ENCODE data around the gene FBXL14. TPM values are rescaled to one million over a fixed set of nuclear protein-coding genes. Genes with fewer than 3 reads are reported as not detected.

The FBXL14 gene
- total RNA-seq, 1 experiment from 2014 or later: 23.6 TPM

- intact Hi-C loops (cut with micrococcal nuclease; ENCODE audit: unreplicated experiment): no loop called here
- POLR2A ChIA-PET: no interaction called here
Measured at GRCh38 chr12:1553987-1554982, 40.1 kb downstream of the FBXL14 start.

GRCh38 chr12:1553536-1553935 is 40.8 kb downstream of the FBXL14 start:
- ChIA-PET CTCF (no interaction called here), POLR2A (no interaction called here)
- H3K4me1 Mint-ChIP-seq (ENCODE audit: low read depth, unreplicated experiment): peaks cover 7% of the 10 kb centered on the region

More at GRCh38 chr12:1553987-1554982, 40.1 kb downstream of the FBXL14 start:
- Histone ChIP-seq H3K9me3 (peaks cover 7% of the 10 kb centered on the region), H3K4me3 (ENCODE audit: low read depth, low read length) (no peak overlapping the region), H3K36me3 (ENCODE audit: control insufficient read depth, insufficient read depth, low read length) (no peaks in the 10 kb centered on the region), H3K27me3 (replicated peaks; ENCODE audit: control insufficient read depth, insufficient read depth, low read length) (no peaks in the 10 kb centered on the region), H3K4me1 (no peaks in the 10 kb centered on the region)
- H3K27me3 Mint-ChIP-seq (ENCODE audit: insufficient read depth, unreplicated experiment): peaks cover 6% of the 10 kb centered on the region
- DNase-seq: no peak
- no peak for TF ChIP-seq CTCF (IDR thresholded peaks at IDR 0.05; ENCODE audit: insufficient read depth in 1 of 2, low read depth in 1 of 2, low read length in 1 of 2, severe bottlenecking in 1 of 2, unreplicated experiment in 1 of 2)
- peaks cover 7% of the 10 kb centered on the region for H3K4me1 Mint-ChIP-seq (ENCODE audit: low read depth, unreplicated experiment)
- H3K4me3 Mint-ChIP-seq (ENCODE audit: unreplicated experiment): no peak overlapping the region
- BruUV-seq (replicated peaks): no TSS peak
- H3K9me3 Mint-ChIP-seq (ENCODE audit: unreplicated experiment): no peaks in the 10 kb centered on the region
- no peak overlapping the region for H3K27ac Mint-ChIP-seq (ENCODE audit: unreplicated experiment)
- CTCF ChIA-PET: interaction anchor here (1.2 kb wide), 1 partner anchor 436 kb away, joined by 10 read pairs; no protein-coding TSS in a partner anchor
- no peaks in the 10 kb centered on the region for H3K36me3 Mint-ChIP-seq (ENCODE audit: insufficient read depth, unreplicated experiment)

More at GRCh38 chr12:1553536-1553935, 40.8 kb downstream of the FBXL14 start:
- DNase-seq: no peak
- Histone ChIP-seq H3K9me3 (peaks cover 7% of the 10 kb centered on the region), H3K4me1 (no peaks in the 10 kb centered on the region), H3K36me3 (ENCODE audit: control insufficient read depth, insufficient read depth, low read length) (no peaks in the 10 kb centered on the region), H3K27me3 (replicated peaks; ENCODE audit: control insufficient read depth, insufficient read depth, low read length) (no peaks in the 10 kb centered on the region), H3K4me3 (ENCODE audit: low read depth, low read length) (no peak overlapping the region)
- BruUV-seq (replicated peaks): no TSS peak
- no peak overlapping the region for H3K4me3 Mint-ChIP-seq (ENCODE audit: unreplicated experiment)
- H3K27me3 Mint-ChIP-seq (ENCODE audit: insufficient read depth, unreplicated experiment): peaks cover 6% of the 10 kb centered on the region
- no peaks in the 10 kb centered on the region for H3K9me3 Mint-ChIP-seq (ENCODE audit: unreplicated experiment)
- intact Hi-C loops (cut with micrococcal nuclease; ENCODE audit: unreplicated experiment): no loop called here
- no peak for TF ChIP-seq CTCF (IDR thresholded peaks at IDR 0.05; ENCODE audit: insufficient read depth in 1 of 2, low read depth in 1 of 2, low read length in 1 of 2, severe bottlenecking in 1 of 2, unreplicated experiment in 1 of 2)
- H3K36me3 Mint-ChIP-seq (ENCODE audit: insufficient read depth, unreplicated experiment): no peaks in the 10 kb centered on the region
- no peak overlapping the region for H3K27ac Mint-ChIP-seq (ENCODE audit: unreplicated experiment)

All from Caco-2 (cell line).